ENCODE data around the gene TMEM42.

TMEM42 gene

GRCh38 chr3:44905446-44906157, 43.9 kb downstream of the TMEM42 start:
- no peak for TF ChIP-seq CTCF (IDR thresholded peaks at IDR 0.05; ENCODE audit: extremely low read depth, insufficient read depth, missing control alignments)
- in situ Hi-C loops (cut with MboI; ENCODE audit: low pct_unique_long_range_greater_than_20kb, low sequenced_read_pairs, unreplicated experiment), result loop anchor here (25.0 kb wide), 1 partner anchor 568 kb away; the partner anchor contains the start of gene TCAIM
- DNase-seq (ENCODE audit: low spot score), result no peak

- DNase-seq (ENCODE audit: low spot score), result no peak
- no peak for TF ChIP-seq CTCF (IDR thresholded peaks at IDR 0.05; ENCODE audit: extremely low read depth, insufficient read depth, missing control alignments)
- in situ Hi-C loops (cut with MboI; ENCODE audit: low pct_unique_long_range_greater_than_20kb, low sequenced_read_pairs, unreplicated experiment), result loop anchor here (25.0 kb wide), 1 partner anchor 570 kb away; the partner anchor contains the start of gene TCAIM
These were observed 45.3 kb downstream of the TMEM42 start for GRCh38 chr3:44906997-44907396.

GRCh38 chr3:44907612-44908011, 45.9 kb downstream of the TMEM42 start:
- in situ Hi-C loops (cut with MboI; ENCODE audit: low pct_unique_long_range_greater_than_20kb, low sequenced_read_pairs, unreplicated experiment), result loop anchor here (25.0 kb wide), 1 partner anchor 570 kb away; the partner anchor contains the start of gene TCAIM

GRCh38 chr3:44909063-44909462, 47.4 kb downstream of the TMEM42 start:
- in situ Hi-C loops (cut with MboI; ENCODE audit: low pct_unique_long_range_greater_than_20kb, low sequenced_read_pairs, unreplicated experiment), result loop anchor here (25.0 kb wide), 1 partner anchor 572 kb away; the partner anchor contains the start of gene TCAIM
- DNase-seq (ENCODE audit: low spot score), result no peak
- TF ChIP-seq CTCF (IDR thresholded peaks at IDR 0.05; ENCODE audit: extremely low read depth, insufficient read depth, missing control alignments), result no peak

More at GRCh38 chr3:44907612-44908011, 45.9 kb downstream of the TMEM42 start:
- no peak for TF ChIP-seq CTCF (IDR thresholded peaks at IDR 0.05; ENCODE audit: extremely low read depth, insufficient read depth, missing control alignments)
- no peak for DNase-seq (ENCODE audit: low spot score)

- DNase-seq (ENCODE audit: low spot score), result no peak
- in situ Hi-C loops (cut with MboI; ENCODE audit: low pct_unique_long_range_greater_than_20kb, low sequenced_read_pairs, unreplicated experiment), result loop anchor here (10.0 to 25.0 kb wide), 2 partner anchors 376 to 573 kb away; partner anchors contain the start of gene TCAIM
- TF ChIP-seq CTCF (IDR thresholded peaks at IDR 0.05; ENCODE audit: extremely low read depth, insufficient read depth, missing control alignments), result no peak
These were observed 49.0 kb downstream of the TMEM42 start for GRCh38 chr3:44910693-44911092.

- TF ChIP-seq CTCF (IDR thresholded peaks at IDR 0.05; ENCODE audit: extremely low read depth, insufficient read depth, missing control alignments), result peak; percentile 89
- in situ Hi-C loops (cut with MboI; ENCODE audit: low pct_unique_long_range_greater_than_20kb, low sequenced_read_pairs, unreplicated experiment), result loop anchor here (10.0 to 25.0 kb wide), 2 partner anchors 379 to 577 kb away; partner anchors contain the start of gene TCAIM
- DNase-seq (ENCODE audit: low spot score), result peak; percentile 77
These were observed 52.3 kb downstream of the TMEM42 start for GRCh38 chr3:44913868-44914468.
